K562 (cell line): ENCODE measurements around the gene DCP2. TPM values are rescaled to one million over a fixed set of nuclear protein-coding genes. Genes with fewer than 3 reads are reported as not detected.

Experiments used
- ATAC-seq: fragments of 200-7000 bp; cut with Tn5 transposase; 3 replicates; pipeline ENCODE4 v1.9.1; 2020; ENCODE audit warnings: moderate library complexity
- BruUV-seq: library from RNA; stranded (reverse); fragments of 400-500 nt; replicated peaks from 2 replicates; lab custom pipeline; 2021; lab: Mats Ljungman, UMichigan
- CTCF ChIA-PET: fragments of 300-600 bp; formaldehyde crosslinking; extraction: SDS; loops from one replicate; lab custom pipeline; 2021; ENCODE audit warnings: low intra/inter-chr PET ratio; lab: Yijun Ruan, JAX
- POLR2A ChIA-PET: fragments of 300-600, 350-650 bp; sonication (Branson Sonifier 250); formaldehyde crosslinking; extraction: SDS; loops from one replicate; lab custom pipeline; 2021; ENCODE audit warnings: antibody characterized with exemption, inconsistent platforms; lab: Yijun Ruan, JAX
- DNase-seq, 4 experiments: peaks; one replicate each; pipeline versions ENCODE4 v3.0.0 to v3.0.0-alpha.2; 2011 to 2018; ENCODE audit warnings: low spot score in 3 of 4, mixed read lengths in 3 of 4; ENCODE audit errors: extremely low read depth in 1 of 4
- FAIRE-seq: peaks from 2 replicates; lab custom pipeline; 2011; peaks lifted over from hg19 to GRCh38; lab: Jason Lieb, UNC
- H2AFZ ChIP-seq: 2 replicates; pipeline ENCODE4 v1.6.0; 2011; ENCODE audit warnings: low read depth, low read length, control low read depth, inconsistent platforms
- H3K27ac ChIP-seq: fragments of 200-600 bp; 3 replicates; pipeline ENCODE4 v1.8.0; 2011; ENCODE audit warnings: low read depth, mild to moderate bottlenecking, control low read depth, inconsistent platforms, low read length, moderate library complexity, mixed read lengths; ENCODE audit errors: extremely low read depth
- H3K27me3 ChIP-seq, 2 experiments: fragments of 300-600 bp in 1 of 2; 2 replicates in 1 of 2; 3 replicates in 1 of 2; pipeline versions ENCODE4 v1.6.0 to v1.8.0; 2011; ENCODE audit warnings: inconsistent platforms in 2 of 2, low read length in 2 of 2, mild to moderate bottlenecking in 1 of 2, mixed read lengths in 1 of 2, moderate library complexity in 1 of 2; ENCODE audit not compliant: control insufficient read depth in 2 of 2, insufficient read depth in 2 of 2
- H3K36me3 ChIP-seq: fragments of 300-600 bp; 3 replicates; pipeline ENCODE4 v1.8.0; 2011; ENCODE audit warnings: mild to moderate bottlenecking, low read length, inconsistent platforms; ENCODE audit not compliant: control insufficient read depth, insufficient read depth
- H3K4me1 ChIP-seq, 2 experiments: fragments of 200-600 bp in 1 of 2; replicated peaks in 1 of 2; 2 replicates in 1 of 2; 3 replicates in 1 of 2; pipeline versions ENCODE4 v1.5.1 to v1.8.0; 2011; ENCODE audit warnings: inconsistent platforms in 2 of 2, low read length in 2 of 2, mild to moderate bottlenecking in 1 of 2, mixed read lengths in 1 of 2, moderate library complexity in 1 of 2; ENCODE audit not compliant: control insufficient read depth in 2 of 2, insufficient read depth in 2 of 2
- H3K4me2 ChIP-seq: 2 replicates; pipeline ENCODE4 v1.6.1; 2011; ENCODE audit warnings: low read length, control low read depth, inconsistent platforms, mixed read lengths; ENCODE audit not compliant: insufficient read depth
- H3K4me3 ChIP-seq: fragments of 200-600 bp; sonication (generic), shearing (Covaris generic); 2 replicates; pipeline ENCODE4 v1.5.1; 2016; ENCODE audit warnings: control low read depth, inconsistent platforms
- H3K79me2 ChIP-seq: fragments of 200-600 bp; 3 replicates; pipeline ENCODE4 v1.8.0; 2011; ENCODE audit warnings: low read length, inconsistent platforms; ENCODE audit not compliant: control insufficient read depth, insufficient read depth
- H3K9ac ChIP-seq, 2 experiments: 2 replicates each; pipeline versions ENCODE4 v1.6.0 to v1.6.1; 2011; ENCODE audit warnings: low read depth in 2 of 2, low read length in 2 of 2, control low read depth in 1 of 2, inconsistent platforms in 1 of 2, mild to moderate bottlenecking in 1 of 2, mixed read lengths in 1 of 2; ENCODE audit not compliant: insufficient read depth in 1 of 2
- H3K9me1 ChIP-seq: one replicate; pipeline ENCODE4 v1.6.0; 2011; ENCODE audit warnings: inconsistent platforms, mild to moderate bottlenecking, low read length, moderate library complexity; ENCODE audit not compliant: control insufficient read depth, insufficient read depth
- H3K9me3 ChIP-seq: replicated peaks from 2 replicates; pipeline ENCODE4 v1.5.1; 2011; ENCODE audit warnings: low read depth, low read length, inconsistent platforms; ENCODE audit not compliant: control insufficient read depth, insufficient read depth
- H4K20me1 ChIP-seq: replicated peaks from 2 replicates; pipeline ENCODE4 v1.6.1; 2011; ENCODE audit warnings: low read length, inconsistent platforms, mixed read lengths; ENCODE audit not compliant: control insufficient read depth, insufficient read depth
- FOXM1 ChIP-seq, 2 experiments: fragments of 450-650 bp in 1 of 2; sonication (generic) in 1 of 2; formaldehyde crosslinking in 1 of 2; IDR thresholded peaks; 2 replicates each; pipeline versions ENCODE4 v1.6.1 to v1.9.0; 2017 to 2022; ENCODE audit warnings: low read depth in 2 of 2, mild to moderate bottlenecking in 2 of 2, missing genetic modification reagents in 1 of 2, moderate library complexity in 1 of 2
- MCM7 ChIP-seq, 2 experiments: fragments of 450-650 bp; IDR thresholded peaks; 2 replicates each; pipeline ENCODE4 v1.6.1; 2016 to 2018
- MGA ChIP-seq: fragments of 450-650 bp; IDR thresholded peaks from 2 replicates; pipeline ENCODE4 v1.6.1; 2016; ENCODE audit warnings: mild to moderate bottlenecking, moderate library complexity
- SMAD4 ChIP-seq: fragments of 250-450 bp; sonication (Bioruptor Pico); conservative IDR thresholded peaks from 2 replicates; pipeline ENCODE4 v1.8.0; 2021; ENCODE audit warnings: inconsistent platforms, mild to moderate bottlenecking, moderate library complexity
- THAP7 ChIP-seq: fragments of 250-450 bp; sonication (Bioruptor Pico); IDR thresholded peaks from 2 replicates; pipeline ENCODE4 v1.5.0; 2021
- ZNF263 ChIP-seq: sonication (generic); formaldehyde crosslinking; IDR thresholded peaks from 2 replicates; pipeline ENCODE4 v1.8.0; 2022; ENCODE audit warnings: mild to moderate bottlenecking, missing genetic modification reagents, borderline replicate concordance
- ZNF780A ChIP-seq: fragments of 250-450 bp; sonication (Bioruptor Pico); IDR thresholded peaks from 2 replicates; pipeline ENCODE4 v1.5.0; 2021; ENCODE audit warnings: mild to moderate bottlenecking
- WGBS: fragments of 100-300 bp; shearing (Covaris generic); methylation state at CpG from one replicate; pipeline ENCODE4 v1.1.6; 2016; ENCODE audit warnings: low coverage, mixed read lengths; ENCODE audit not compliant: insufficient coverage; ENCODE audit errors: missing lambda C conversion rate; 5-methylcytosine and 5-hydroxymethylcytosine counted together
- in situ Hi-C: fragments of 300-500 bp; cut with MboI; formaldehyde crosslinking; loops from 4 replicates; pipeline ENCODE4 v1.15.0; 2018; ENCODE audit warnings: inconsistent platforms, mixed read lengths
- intact Hi-C: fragments of 100-400 bp; cut with micrococcal nuclease; formaldehyde crosslinking; loops from 2 replicates; pipeline ENCODE4 v1.14.2; 2022
- polyA plus RNA-seq, 8 experiments: library from polyadenylated mRNA; depleted of rRNA in 4 of 8; stranded (reverse) in 5 of 8; unstranded in 3 of 8; fragments of >200 nt; fragmentation: Nextera tagmentation in 2 of 8; fragmentation: Illumina TruSeq in 1 of 8; extraction: Ambion mirVana in 2 of 8; extraction: Trizol in 1 of 8; gene quantifications; 2 replicates each; pipeline versions ENCODE4 v1.2.1 to v1.2.3, GENCODE V29; 2011 to 2014; ENCODE audit warnings: inconsistent platforms in 1 of 8, missing spikeins in 1 of 8
- total RNA-seq, 7 experiments: library from RNA; depleted of rRNA in 6 of 7; stranded (reverse); fragments of >200 nt in 6 of 7; fragmentation: Illumina TruSeq in 2 of 7; extraction: Trizol in 2 of 7; gene quantifications; 2 replicates each; pipeline versions ENCODE4 v1.2.1 to v1.2.3, GENCODE V29; 2011 to 2021; ENCODE audit warnings: low replicate concordance in 1 of 7
- TF ChIP-seq, protein P1 (sequence below): fragments of 250-450 bp; sonication (Bioruptor Pico); IDR thresholded peaks from 2 replicates; pipeline ENCODE4 v1.9.0; 2021; ENCODE audit warnings: mild to moderate bottlenecking, inconsistent platforms

DCP2 gene
- total and polyA plus RNA-seq, 9 of the 15 experiments (the other 6 are each of a cell fraction or from before 2014, with no cell fraction given): 25.9 to 109 (median 46.7) TPM

DNA sequence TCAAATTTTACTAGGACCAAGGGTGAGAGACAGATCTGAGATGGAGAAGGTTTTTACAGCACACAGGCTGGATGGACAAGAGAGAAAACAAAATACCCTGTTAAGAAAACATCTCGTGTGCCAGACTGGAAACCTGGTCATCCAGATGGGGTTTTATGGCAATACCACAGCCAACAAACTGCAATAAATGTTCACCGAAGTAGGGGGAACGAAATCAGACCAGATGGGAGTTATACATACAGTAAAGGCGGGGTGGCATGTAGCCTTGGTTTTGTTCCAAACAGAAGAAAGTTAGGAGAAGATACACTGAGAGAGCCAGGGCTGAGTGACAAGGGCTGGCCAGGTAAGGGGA lies 63.3 kb downstream of the DCP2 start:
- CTCF ChIA-PET: no interaction called here
- in situ Hi-C loops (no loop called here), intact Hi-C loops (no loop called here)
- BruUV-seq: no TSS peak
- no peaks in the 10 kb centered on the region for H3K27me3 ChIP-seq
- no peak overlapping the region for H3K9ac ChIP-seq
- no peak overlapping the region for H3K4me2 ChIP-seq
- FAIRE-seq: no peak
- 77% methylated on average over 4 of the region's 4 CpGs for WGBS
- H3K79me2 ChIP-seq: no peaks in the 10 kb centered on the region
- POLR2A ChIA-PET: interaction anchor here (1.7 kb wide), 1 partner anchor 10 kb away, joined by 5 read pairs; no protein-coding TSS in a partner anchor
- no peaks in the 10 kb centered on the region for H3K36me3 ChIP-seq
- H2AFZ ChIP-seq: no peak overlapping the region
- TF ChIP-seq MGA (no peak), ZNF263 (CRISPR knock-in tag) (no peak), FOXM1 (IDR thresholded peaks at IDR 0.05; ENCODE audit: low read depth) (no peak), FOXM1 (CRISPR knock-in tag; IDR thresholded peaks at IDR 0.05; ENCODE audit: low read depth) (no peak), MCM7 (IDR thresholded peaks at IDR 0.05) (no peak), THAP7 (CRISPR knock-in tag) (no peak), ZNF780A (CRISPR knock-in tag) (no peak), SMAD4 (CRISPR knock-in tag) (no peak)
- TF ChIP-seq, protein P1, sequence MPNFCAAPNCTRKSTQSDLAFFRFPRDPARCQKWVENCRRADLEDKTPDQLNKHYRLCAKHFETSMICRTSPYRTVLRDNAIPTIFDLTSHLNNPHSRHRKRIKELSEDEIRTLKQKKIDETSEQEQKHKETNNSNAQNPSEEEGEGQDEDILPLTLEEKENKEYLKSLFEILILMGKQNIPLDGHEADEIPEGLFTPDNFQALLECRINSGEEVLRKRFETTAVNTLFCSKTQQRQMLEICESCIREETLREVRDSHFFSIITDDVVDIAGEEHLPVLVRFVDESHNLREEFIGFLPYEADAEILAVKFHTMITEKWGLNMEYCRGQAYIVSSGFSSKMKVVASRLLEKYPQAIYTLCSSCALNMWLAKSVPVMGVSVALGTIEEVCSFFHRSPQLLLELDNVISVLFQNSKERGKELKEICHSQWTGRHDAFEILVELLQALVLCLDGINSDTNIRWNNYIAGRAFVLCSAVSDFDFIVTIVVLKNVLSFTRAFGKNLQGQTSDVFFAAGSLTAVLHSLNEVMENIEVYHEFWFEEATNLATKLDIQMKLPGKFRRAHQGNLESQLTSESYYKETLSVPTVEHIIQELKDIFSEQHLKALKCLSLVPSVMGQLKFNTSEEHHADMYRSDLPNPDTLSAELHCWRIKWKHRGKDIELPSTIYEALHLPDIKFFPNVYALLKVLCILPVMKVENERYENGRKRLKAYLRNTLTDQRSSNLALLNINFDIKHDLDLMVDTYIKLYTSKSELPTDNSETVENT (CRISPR knock-in tag): no peak
- no peak for DNase-seq
- H3K4me1 ChIP-seq: peaks cover 22 to 35% of the 10 kb centered on the region in 2 experiments
- no peaks in the 10 kb centered on the region for H3K9me1 ChIP-seq
- no peaks in the 10 kb centered on the region for H4K20me1 ChIP-seq
- no peak overlapping the region; the same call in 2 of the 3 replicates for H3K27ac ChIP-seq
- no peaks in the 10 kb centered on the region for H3K9me3 ChIP-seq
- H3K4me3 ChIP-seq: no peak overlapping the region
- ATAC-seq: no peak
